NT2/D1 (cell line): ENCODE measurements around the gene RAPH1.

ENCODE experiments used
- SUZ12 ChIP-seq: IDR thresholded peaks from 2 replicates; pipeline ENCODE4 v1.6.1; 2011; ENCODE audit not compliant: insufficient read length, insufficient read depth; ENCODE audit errors: extremely low read depth
- YY1 ChIP-seq: IDR thresholded peaks from 2 replicates; pipeline ENCODE4 v1.6.1; 2011; ENCODE audit not compliant: insufficient read length, insufficient read depth

GRCh38 chr2:203535078-203535783 lies at the start of gene RAPH1:
- TF ChIP-seq YY1 (no peak), SUZ12 (no peak)
